Measurements from ENCODE around the gene ATG4B.

ATG4B gene

GRCh38 chr2:241692448-241692847 lies 55.0 kb downstream of the ATG4B start:
- Mint-ChIP-seq H3K4me1 (peaks cover 13 to 15% of the 10 kb centered on the region in 2 donors), H3K27ac (peak overlapping the region; percentile 73), H3K4me3 (no peak overlapping the region), H3K9me3 (no peaks in the 10 kb centered on the region), H3K36me3 (peaks cover 21 to 36% of the 10 kb centered on the region in 2 donors), H3K27me3 (no peaks in the 10 kb centered on the region)
- DNase-seq (no peak), ATAC-seq (replicated peaks) (no peak)

GRCh38 chr2:241695651-241696050 lies 58.2 kb downstream of the ATG4B start:
- H3K4me3 Mint-ChIP-seq, result no peak overlapping the region
- H3K4me1 Mint-ChIP-seq, result peaks cover 5 to 18% of the 10 kb centered on the region in 2 donors
- H3K36me3 Mint-ChIP-seq, result peaks cover 19 to 28% of the 10 kb centered on the region in 2 donors
- H3K27me3 Mint-ChIP-seq, result no peaks in the 10 kb centered on the region
- no peaks in the 10 kb centered on the region for H3K9me3 Mint-ChIP-seq
- DNase-seq (no peak), ATAC-seq (replicated peaks) (no peak)
- peak overlapping the region; percentile 76 for H3K27ac Mint-ChIP-seq

- H3K27me3 Mint-ChIP-seq, result no peaks in the 10 kb centered on the region
- peak overlapping the region; percentile 99 for H3K27ac Mint-ChIP-seq
- H3K4me1 Mint-ChIP-seq, result peaks cover 17 to 45% of the 10 kb centered on the region in 2 donors
- no peak for DNase-seq
- H3K4me3 Mint-ChIP-seq, result peak overlapping the region; percentile 87 to 97
- peaks cover 23 to 32% of the 10 kb centered on the region in 2 donors for H3K36me3 Mint-ChIP-seq
- no peak for ATAC-seq (replicated peaks)
- no peaks in the 10 kb centered on the region for H3K9me3 Mint-ChIP-seq
These were observed 63.6 kb downstream of the ATG4B start for GRCh38 chr2:241701149-241701398.

GRCh38 chr2:241701399-241702154 lies 64.1 kb downstream of the ATG4B start, which contains the start of gene ING5:
Gene ING5 (plus strand): TSS chr2:241702039. CDS start chr2:241702066, 27 bp downstream.
- Mint-ChIP-seq H3K27ac (peak within 1 kb of the TSS; percentile 99), H3K9me3 (peaks cover 0 to under 1% of the 10 kb centered on the region in 2 donors), H3K4me3 (peak within 1 kb of the TSS; percentile 87 to 97), H3K27me3 (no peaks in the 10 kb centered on the region), H3K4me1 (peaks cover 17 to 45% of the 10 kb centered on the region in 2 donors), H3K36me3 (peaks cover 28 to 32% of the 10 kb centered on the region in 2 donors)
- DNase-seq (peak; percentile 94), ATAC-seq (replicated peaks) (peak; percentile 73 to 74)

- peak; percentile 71 to 73 for ATAC-seq (replicated peaks)
- Mint-ChIP-seq H3K27ac (peak overlapping the region; percentile 99), H3K4me3 (peak overlapping the region; percentile 87 to 88), H3K27me3 (no peaks in the 10 kb centered on the region), H3K36me3 (peaks cover 33 to 39% of the 10 kb centered on the region in 2 donors), H3K4me1 (peaks cover 17 to 45% of the 10 kb centered on the region in 2 donors), H3K9me3 (peaks cover 0 to 2% of the 10 kb centered on the region in 2 donors)
- DNase-seq, result peak; percentile 91
These were observed 64.9 kb downstream of the ATG4B start for GRCh38 chr2:241702155-241703031.

GRCh38 chr2:241703032-241703604 lies 65.6 kb downstream of the ATG4B start:
- Mint-ChIP-seq H3K9me3 (peaks cover 0 to 2% of the 10 kb centered on the region in 2 donors), H3K4me3 (peak overlapping the region; percentile 87 to 88), H3K27ac (peak overlapping the region; percentile 95), H3K4me1 (peaks cover 17 to 42% of the 10 kb centered on the region in 2 donors), H3K27me3 (no peaks in the 10 kb centered on the region), H3K36me3 (peaks cover 37 to 46% of the 10 kb centered on the region in 2 donors)
- no peak for ATAC-seq (replicated peaks)
- no peak for DNase-seq

GRCh38 chr2:241706537-241706936 lies 69.0 kb downstream of the ATG4B start:
- DNase-seq, result no peak
- no peak overlapping the region for H3K27ac Mint-ChIP-seq
- H3K36me3 Mint-ChIP-seq, result peaks cover 48 to 66% of the 10 kb centered on the region in 2 donors
- peaks cover 0 to 2% of the 10 kb centered on the region in 2 donors for H3K9me3 Mint-ChIP-seq
- H3K4me3 Mint-ChIP-seq, result no peak overlapping the region
- H3K4me1 Mint-ChIP-seq, result peaks cover 12 to 26% of the 10 kb centered on the region in 2 donors
- no peak for ATAC-seq (replicated peaks)
- H3K27me3 Mint-ChIP-seq, result no peaks in the 10 kb centered on the region

GRCh38 chr2:241708879-241709278 lies 71.4 kb downstream of the ATG4B start:
- ATAC-seq (replicated peaks) (no peak), DNase-seq (no peak)
- Mint-ChIP-seq H3K4me3 (no peak overlapping the region), H3K4me1 (peaks cover 2 to 13% of the 10 kb centered on the region in 2 donors), H3K27me3 (no peaks in the 10 kb centered on the region), H3K27ac (no peak overlapping the region), H3K36me3 (peaks cover 46 to 61% of the 10 kb centered on the region in 2 donors), H3K9me3 (peaks cover 0 to 2% of the 10 kb centered on the region in 2 donors)

GRCh38 chr2:241719093-241719492 lies 81.6 kb downstream of the ATG4B start:
- peaks cover 0 to 3% of the 10 kb centered on the region in 2 donors for H3K9me3 Mint-ChIP-seq
- H3K4me1 Mint-ChIP-seq, result peaks cover 0 to 8% of the 10 kb centered on the region in 2 donors
- no peaks in the 10 kb centered on the region for H3K27me3 Mint-ChIP-seq
- H3K27ac Mint-ChIP-seq, result peak overlapping the region; percentile 31
- ATAC-seq (replicated peaks), result peak in 1 of 2 donors; percentile 41
- peaks cover 67 to 79% of the 10 kb centered on the region in 2 donors for H3K36me3 Mint-ChIP-seq
- H3K4me3 Mint-ChIP-seq, result no peak overlapping the region
- no peak for DNase-seq

GRCh38 chr2:241720099-241720498 lies 82.6 kb downstream of the ATG4B start:
- Mint-ChIP-seq H3K27me3 (no peaks in the 10 kb centered on the region), H3K27ac (peak overlapping the region; percentile 25), H3K4me3 (no peak overlapping the region), H3K36me3 (peaks cover 68 to 78% of the 10 kb centered on the region in 2 donors), H3K9me3 (peaks cover 0 to 2% of the 10 kb centered on the region in 2 donors), H3K4me1 (peaks cover 0 to 10% of the 10 kb centered on the region in 2 donors)
- DNase-seq, result no peak
- no peak for ATAC-seq (replicated peaks)

GRCh38 chr2:241720560-241720959 lies 83.1 kb downstream of the ATG4B start:
- Mint-ChIP-seq H3K27ac (no peak overlapping the region), H3K36me3 (peaks cover 70 to 79% of the 10 kb centered on the region in 2 donors), H3K4me3 (no peak overlapping the region), H3K9me3 (peaks cover 0 to 2% of the 10 kb centered on the region in 2 donors), H3K27me3 (no peaks in the 10 kb centered on the region), H3K4me1 (peaks cover 0 to 10% of the 10 kb centered on the region in 2 donors)
- ATAC-seq (replicated peaks) (no peak), DNase-seq (no peak)

GRCh38 chr2:241721852-241722251 lies 84.4 kb downstream of the ATG4B start:
- no peak for DNase-seq
- Mint-ChIP-seq H3K27ac (no peak overlapping the region), H3K9me3 (peaks cover 0 to 2% of the 10 kb centered on the region in 2 donors), H3K27me3 (no peaks in the 10 kb centered on the region), H3K4me3 (no peak overlapping the region), H3K4me1 (peaks cover 0 to 11% of the 10 kb centered on the region in 2 donors), H3K36me3 (peaks cover 70 to 77% of the 10 kb centered on the region in 2 donors)
- no peak for ATAC-seq (replicated peaks)

- no peaks in the 10 kb centered on the region for H3K27me3 Mint-ChIP-seq
- H3K4me1 Mint-ChIP-seq, result peaks cover 0 to 11% of the 10 kb centered on the region in 2 donors
- no peak overlapping the region for H3K4me3 Mint-ChIP-seq
- ATAC-seq (replicated peaks) (no peak), DNase-seq (no peak)
- H3K27ac Mint-ChIP-seq, result no peak overlapping the region
- H3K36me3 Mint-ChIP-seq, result peaks cover 72% of the 10 kb centered on the region in 2 donors
- H3K9me3 Mint-ChIP-seq, result peaks cover 0 to 2% of the 10 kb centered on the region in 2 donors
These were observed 85.5 kb downstream of the ATG4B start for GRCh38 chr2:241722896-241723454.
